ENCODE data around the gene PID1. TPM values are rescaled to one million over a fixed set of nuclear protein-coding genes. Genes with fewer than 3 reads are reported as not detected.

Gene PID1
- polyA plus RNA-seq, 1 of the 3 experiments (the other 2 are of a cell fraction) = 0.16 TPM

DNA sequence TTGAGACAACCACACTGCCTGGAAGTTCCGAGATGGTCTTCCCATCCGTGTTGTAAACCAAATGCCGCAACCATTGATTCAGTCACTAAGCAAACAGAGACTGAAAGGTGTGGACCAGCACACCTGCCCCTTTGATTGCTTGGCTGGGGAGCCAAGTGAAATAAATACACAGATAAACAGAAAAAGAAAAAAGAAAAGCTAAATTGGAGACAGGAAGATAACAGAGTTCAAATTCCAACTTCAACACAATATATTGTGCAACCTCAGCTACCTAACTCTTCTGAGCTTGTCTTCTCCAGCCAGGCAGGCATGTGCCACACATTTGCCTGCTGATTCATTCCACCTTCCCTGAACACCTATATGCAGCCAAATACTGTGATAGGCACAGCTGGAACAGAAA is 110.9 kb downstream of the PID1 start:
- Histone ChIP-seq H3K4me3 (ENCODE audit: low read depth in 2 of 2, low read length in 1 of 2) (no peak overlapping the region), H3K9me2 (no peaks in the 10 kb centered on the region), H3K79me2 (ENCODE audit: insufficient read depth) (no peaks in the 10 kb centered on the region), H3K9me3 (no peaks in the 10 kb centered on the region), H3K4me2 (no peak overlapping the region), H3F3A (replicated peaks; ENCODE audit: insufficient read depth) (no peaks in the 10 kb centered on the region), H3K27me3 (ENCODE audit: insufficient read depth) (no peaks in the 10 kb centered on the region), H4K20me1 (ENCODE audit: insufficient read depth) (no peaks in the 10 kb centered on the region), H3K9ac (no peak overlapping the region), H3K4me1 (ENCODE audit: control insufficient read depth in 1 of 2, insufficient read depth in 2 of 2, low read depth in 1 of 2, low read length in 1 of 2) (no peaks in the 10 kb centered on the region), H2AFZ (ENCODE audit: low read depth) (no peak overlapping the region), H3K27ac (ENCODE audit: low read depth in 2 of 2, low read length in 1 of 2) (no peak overlapping the region), H3K36me3 (replicated peaks in 1 of 2; ENCODE audit: control insufficient read depth in 1 of 2, insufficient read depth in 2 of 2, low read length in 1 of 2) (no peaks in the 10 kb centered on the region)
- ChIA-PET POLR2A (no interaction called here), CTCF (no interaction called here)
- no peak for TF ChIP-seq TCF12 (IDR thresholded peaks at IDR 0.05)
- no peak for TF ChIP-seq PBX3 (IDR thresholded peaks at IDR 0.05)
- no peak for TF ChIP-seq CTCF (IDR thresholded peaks at IDR 0.05)
- no peak for TF ChIP-seq JUND (IDR thresholded peaks at IDR 0.05)
- no peak for TF ChIP-seq TEAD4 (IDR thresholded peaks at IDR 0.05; ENCODE audit: borderline replicate concordance, insufficient read depth)
- no peak for TF ChIP-seq USF2 (IDR thresholded peaks at IDR 0.05; ENCODE audit: borderline replicate concordance, low read depth, low read length)
- no peak for TF ChIP-seq EZH2phosphoT487 (IDR thresholded peaks at IDR 0.05; ENCODE audit: borderline replicate concordance, low read depth)
- TF ChIP-seq ZBTB33 (IDR thresholded peaks at IDR 0.05; ENCODE audit: borderline replicate concordance, low read depth) = no peak
- no peak for TF ChIP-seq USF1 (IDR thresholded peaks at IDR 0.05; ENCODE audit: borderline replicate concordance, low read depth)
- no peak for TF ChIP-seq MXI1 (IDR thresholded peaks at IDR 0.05; ENCODE audit: low read depth, low read length)
- TF ChIP-seq EP300 (IDR thresholded peaks at IDR 0.05; ENCODE audit: borderline replicate concordance in 1 of 2, low read depth in 1 of 2, low read length in 1 of 2) = no peak
- TF ChIP-seq RXRA (IDR thresholded peaks at IDR 0.05; ENCODE audit: borderline replicate concordance, low read depth) = no peak
- TF ChIP-seq FOXM1 (IDR thresholded peaks at IDR 0.05; ENCODE audit: low read depth) = no peak
- TF ChIP-seq GATA2 (CRISPR knock-in tag; IDR thresholded peaks at IDR 0.05) = no peak
- TF ChIP-seq FOSL2 (IDR thresholded peaks at IDR 0.05; ENCODE audit: borderline replicate concordance, low read depth) = no peak
- TF ChIP-seq, protein P1, sequence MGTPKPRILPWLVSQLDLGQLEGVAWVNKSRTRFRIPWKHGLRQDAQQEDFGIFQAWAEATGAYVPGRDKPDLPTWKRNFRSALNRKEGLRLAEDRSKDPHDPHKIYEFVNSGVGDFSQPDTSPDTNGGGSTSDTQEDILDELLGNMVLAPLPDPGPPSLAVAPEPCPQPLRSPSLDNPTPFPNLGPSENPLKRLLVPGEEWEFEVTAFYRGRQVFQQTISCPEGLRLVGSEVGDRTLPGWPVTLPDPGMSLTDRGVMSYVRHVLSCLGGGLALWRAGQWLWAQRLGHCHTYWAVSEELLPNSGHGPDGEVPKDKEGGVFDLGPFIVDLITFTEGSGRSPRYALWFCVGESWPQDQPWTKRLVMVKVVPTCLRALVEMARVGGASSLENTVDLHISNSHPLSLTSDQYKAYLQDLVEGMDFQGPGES (IDR thresholded peaks at IDR 0.05; ENCODE audit: low read depth, low read length) = no peak
- no peak for TF ChIP-seq NRF1 (IDR thresholded peaks at IDR 0.05; ENCODE audit: low read depth, low read length)
- TF ChIP-seq ELF1 (IDR thresholded peaks at IDR 0.05) = no peak
- no peak for TF ChIP-seq SMC3 (IDR thresholded peaks at IDR 0.05; ENCODE audit: low read depth, low read length)
- no peak for DNase-seq
- 55% methylated on average over 3 of the region's 3 CpGs for WGBS (ENCODE audit: low lambda C conversion rate)
